Mesenchymal stem cell (in vitro differentiated cells and primary cell): ENCODE results near the gene PSTPIP2.
A peak's percentile ranks its signal among the peaks of the same experiment; 100 is the strongest.

Experiments
- DNase-seq: peaks from one replicate; pipeline ENCODE4 v3.0.0-alpha.2; 2013
- H2AFZ ChIP-seq: one replicate; pipeline ENCODE4 v1.6.1; 2013; ENCODE audit warnings: low read depth, mild to moderate bottlenecking, control low read depth, inconsistent platforms, low read length, moderate library complexity
- H2AK5ac ChIP-seq: 2 replicates; pipeline ENCODE4 v1.6.1; 2013; ENCODE audit warnings: low read length, moderate library complexity, mild to moderate bottlenecking, inconsistent platforms; ENCODE audit not compliant: severe bottlenecking
- H2BK120ac ChIP-seq: one replicate; pipeline ENCODE4 v1.6.1; 2013; ENCODE audit warnings: low read depth, mild to moderate bottlenecking, inconsistent platforms, low read length, moderate library complexity
- H2BK12ac ChIP-seq, 2 experiments: one replicate each; pipeline ENCODE4 v1.6.1; 2013; ENCODE audit warnings: inconsistent platforms in 2 of 2, low read length in 2 of 2, mild to moderate bottlenecking in 2 of 2, moderate library complexity in 2 of 2, control low read depth in 1 of 2
- H2BK15ac ChIP-seq: one replicate; pipeline ENCODE4 v1.6.1; 2013; ENCODE audit warnings: mild to moderate bottlenecking, low read depth, inconsistent platforms; ENCODE audit not compliant: poor library complexity, severe bottlenecking
- H2BK5ac ChIP-seq: 2 replicates; pipeline ENCODE4 v1.6.1; 2013; ENCODE audit warnings: low read depth, mild to moderate bottlenecking, low read length, control low read depth, inconsistent platforms; ENCODE audit not compliant: poor library complexity, severe bottlenecking
- H3K14ac ChIP-seq, 2 experiments: one replicate each; pipeline ENCODE4 v1.6.1; 2013; ENCODE audit warnings: inconsistent platforms in 2 of 2, low read length in 2 of 2, control low read depth in 1 of 2, mild to moderate bottlenecking in 1 of 2, moderate library complexity in 1 of 2
- H3K18ac ChIP-seq, 2 experiments: one replicate each; pipeline ENCODE4 v1.6.1; 2013; ENCODE audit warnings: inconsistent platforms in 2 of 2, low read length in 2 of 2, control low read depth in 1 of 2, low read depth in 1 of 2, mild to moderate bottlenecking in 1 of 2
- H3K23ac ChIP-seq, 2 experiments: one replicate each; pipeline ENCODE4 v1.6.1; 2013; ENCODE audit warnings: inconsistent platforms in 2 of 2, low read length in 2 of 2, mild to moderate bottlenecking in 2 of 2, moderate library complexity in 2 of 2, control low read depth in 1 of 2
- H3K27ac ChIP-seq: 2 replicates; pipeline ENCODE4 v1.5.1; 2013; ENCODE audit warnings: mild to moderate bottlenecking, moderate library complexity, low read length, control low read depth, inconsistent platforms; ENCODE audit not compliant: poor library complexity, severe bottlenecking
- H3K27me3 ChIP-seq, 2 experiments: 2 replicates each; pipeline versions ENCODE4 v1.6.1 to v1.7.0; 2013; ENCODE audit warnings: low read length in 2 of 2, mild to moderate bottlenecking in 2 of 2, moderate library complexity in 2 of 2, control low read depth in 1 of 2, inconsistent platforms in 1 of 2; ENCODE audit not compliant: control insufficient read depth in 1 of 2, insufficient read depth in 1 of 2
- H3K36me3 ChIP-seq, 2 experiments: 2 replicates each; pipeline versions ENCODE4 v1.6.1 to v1.7.0; 2013; ENCODE audit warnings: low read length in 2 of 2, control low read depth in 1 of 2, inconsistent platforms in 1 of 2, low read depth in 1 of 2, mild to moderate bottlenecking in 1 of 2; ENCODE audit not compliant: insufficient read depth in 2 of 2, control insufficient read depth in 1 of 2
- H3K4ac ChIP-seq, 2 experiments: one replicate each; pipeline ENCODE4 v1.6.1; 2013; ENCODE audit warnings: inconsistent platforms in 2 of 2, low read length in 2 of 2, mild to moderate bottlenecking in 2 of 2, moderate library complexity in 2 of 2, control low read depth in 1 of 2, low read depth in 1 of 2
- H3K4me1 ChIP-seq: 2 replicates; pipeline ENCODE4 v1.6.1; 2013; ENCODE audit warnings: low read depth, low read length, control low read depth; ENCODE audit not compliant: control insufficient read depth, insufficient read depth
- H3K4me2 ChIP-seq: 2 replicates; pipeline ENCODE4 v1.6.1; 2013; ENCODE audit warnings: low read length, mild to moderate bottlenecking, inconsistent platforms; ENCODE audit not compliant: poor library complexity, severe bottlenecking
- H3K4me3 ChIP-seq, 2 experiments: 2 replicates each; pipeline versions ENCODE4 v1.5.1 to v1.7.0; 2013; ENCODE audit warnings: low read length in 2 of 2, mild to moderate bottlenecking in 2 of 2, control low read depth in 1 of 2, low read depth in 1 of 2; ENCODE audit not compliant: insufficient read depth in 1 of 2
- H3K79me1 ChIP-seq: replicated peaks from 2 replicates; pipeline ENCODE4 v1.6.1; 2013; ENCODE audit warnings: mild to moderate bottlenecking, control low read depth, low read length, inconsistent platforms; ENCODE audit not compliant: poor library complexity, severe bottlenecking
- H3K9ac ChIP-seq: 2 replicates; pipeline ENCODE4 v1.7.0; 2013; ENCODE audit warnings: mild to moderate bottlenecking, low read length, moderate library complexity
- H3K9me3 ChIP-seq: 2 replicates; pipeline ENCODE4 v1.7.0; 2013; ENCODE audit warnings: mild to moderate bottlenecking, low read length; ENCODE audit not compliant: control insufficient read depth
- H4K8ac ChIP-seq: one replicate; pipeline ENCODE4 v1.6.1; 2013; ENCODE audit warnings: inconsistent platforms, mild to moderate bottlenecking, low read length, moderate library complexity
- H4K91ac ChIP-seq: one replicate; pipeline ENCODE4 v1.6.1; 2013; ENCODE audit warnings: mild to moderate bottlenecking, low read length, inconsistent platforms
- WGBS: methylation state at CpG from one replicate; pipeline ENCODE4 v1.1.7; 2013; ENCODE audit warnings: mixed read lengths; 5-methylcytosine and 5-hydroxymethylcytosine counted together

Gene PSTPIP2

DNA sequence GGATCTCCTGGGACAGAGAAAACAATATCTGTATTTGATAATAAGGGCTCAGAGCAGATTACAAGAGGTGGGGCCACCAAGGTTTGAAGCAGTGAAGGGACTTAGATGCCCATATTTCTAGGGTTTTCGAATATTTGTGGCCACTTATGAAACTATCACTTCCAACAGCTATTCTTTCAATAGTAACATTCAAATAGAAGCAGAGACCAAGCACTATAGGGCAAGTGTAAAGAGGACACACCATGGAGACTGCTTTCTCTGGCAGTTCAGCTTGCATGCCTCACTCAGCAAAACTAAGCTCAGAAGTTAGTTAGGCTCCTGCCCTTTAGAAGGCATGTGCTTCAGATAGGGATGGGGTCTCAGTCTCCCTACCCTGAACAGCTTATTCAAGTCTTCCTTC is 10.3 kb downstream of the PSTPIP2 start:
- H3K14ac ChIP-seq, result no peak overlapping the region
- no peak overlapping the region for H2BK120ac ChIP-seq
- H2AFZ ChIP-seq, result no peak overlapping the region
- H4K8ac ChIP-seq, result no peak overlapping the region
- no peak overlapping the region for H3K23ac ChIP-seq
- H2AK5ac ChIP-seq, result no peak overlapping the region
- no peak overlapping the region for H3K4me2 ChIP-seq
- DNase-seq, result no peak
- WGBS, result no CpG with 5 or more reads among the region's 1 CpG
- H3K27me3 ChIP-seq, result no peaks in the 10 kb centered on the region
- no peak overlapping the region for H3K4me3 ChIP-seq
- no peak overlapping the region for H4K91ac ChIP-seq
- H3K27ac ChIP-seq, result no peak overlapping the region
- no peak overlapping the region for H2BK15ac ChIP-seq
- no peak overlapping the region for H2BK12ac ChIP-seq
- peaks cover 1% of the 10 kb centered on the region for H3K4me1 ChIP-seq
- no peaks in the 10 kb centered on the region for H3K9me3 ChIP-seq
- H3K4ac ChIP-seq, result no peak overlapping the region
- no peak overlapping the region for H2BK5ac ChIP-seq
- H3K36me3 ChIP-seq, result peaks cover 3 to 4% of the 10 kb centered on the region in 2 experiments
- H3K79me1 ChIP-seq, result peaks cover 28% of the 10 kb centered on the region
- no peak overlapping the region for H3K18ac ChIP-seq
- H3K9ac ChIP-seq, result no peak overlapping the region

GRCh38 chr18:46061387-46061786 is 10.7 kb downstream of the PSTPIP2 start:
- Histone ChIP-seq H3K9ac (no peak overlapping the region), H3K14ac (no peak overlapping the region), H3K4me2 (no peak overlapping the region), H2BK12ac (no peak overlapping the region), H4K91ac (no peak overlapping the region), H3K4me3 (no peak overlapping the region), H3K4me1 (peaks cover 1% of the 10 kb centered on the region), H3K27ac (no peak overlapping the region), H3K23ac (no peak overlapping the region), H3K9me3 (no peaks in the 10 kb centered on the region), H2AK5ac (no peak overlapping the region), H3K79me1 (peaks cover 27% of the 10 kb centered on the region), H3K27me3 (no peaks in the 10 kb centered on the region), H2BK5ac (no peak overlapping the region), H4K8ac (no peak overlapping the region), H3K4ac (no peak overlapping the region), H3K18ac (no peak overlapping the region), H2AFZ (no peak overlapping the region), H2BK15ac (no peak overlapping the region), H3K36me3 (peaks cover 1 to 4% of the 10 kb centered on the region in 2 experiments), H2BK120ac (no peak overlapping the region)
- 87% methylated on average over 3 of the region's 3 CpGs for WGBS
- DNase-seq, result no peak

GRCh38 chr18:46060359-46060841 is 11.7 kb downstream of the PSTPIP2 start:
- no peaks in the 10 kb centered on the region for H3K36me3 ChIP-seq
- H2BK12ac ChIP-seq, result no peak overlapping the region
- no peaks in the 10 kb centered on the region for H3K9me3 ChIP-seq
- no peak overlapping the region for H2BK120ac ChIP-seq
- no peak overlapping the region for H2AFZ ChIP-seq
- H2BK5ac ChIP-seq, result no peak overlapping the region
- no peak overlapping the region for H4K8ac ChIP-seq
- H3K27me3 ChIP-seq, result no peaks in the 10 kb centered on the region
- H2BK15ac ChIP-seq, result no peak overlapping the region
- no peak for DNase-seq
- peaks cover 3% of the 10 kb centered on the region for H3K4me1 ChIP-seq
- H3K23ac ChIP-seq, result no peak overlapping the region
- no peak overlapping the region for H3K4me2 ChIP-seq
- H3K14ac ChIP-seq, result no peak overlapping the region
- no peak overlapping the region for H3K27ac ChIP-seq
- no peak overlapping the region for H3K9ac ChIP-seq
- WGBS, result 95% methylated on average over 3 of the region's 3 CpGs
- H3K4me3 ChIP-seq, result no peak overlapping the region
- no peak overlapping the region for H3K4ac ChIP-seq
- peaks cover 30% of the 10 kb centered on the region for H3K79me1 ChIP-seq
- H3K18ac ChIP-seq, result no peak overlapping the region
- no peak overlapping the region for H4K91ac ChIP-seq
- H2AK5ac ChIP-seq, result no peak overlapping the region

DNA sequence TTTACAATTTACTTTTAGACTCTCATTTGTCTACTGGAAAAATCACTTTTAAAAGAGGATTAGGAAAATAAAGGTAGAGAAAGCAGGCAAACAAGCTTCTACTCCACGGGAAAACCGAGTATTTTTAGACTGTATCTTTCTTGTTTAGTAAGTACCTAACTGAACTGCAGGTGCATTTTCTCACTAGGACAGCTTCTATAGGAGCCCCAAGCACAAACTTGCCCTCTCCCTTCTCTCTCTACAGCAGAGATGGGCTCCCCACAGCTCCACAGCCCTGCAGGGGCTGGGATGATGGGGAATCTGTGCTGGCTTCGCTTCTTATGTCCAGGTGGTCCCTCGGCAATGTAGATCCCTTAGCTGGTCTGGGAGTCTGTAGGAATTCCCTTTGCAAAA is 16.2 kb downstream of the PSTPIP2 start:
- Histone ChIP-seq H3K79me1 (peaks cover 24% of the 10 kb centered on the region), H4K8ac (no peak overlapping the region), H3K27ac (no peak overlapping the region), H3K4me3 (no peak overlapping the region), H3K27me3 (no peaks in the 10 kb centered on the region), H2AFZ (no peak overlapping the region), H3K18ac (no peak overlapping the region), H3K23ac (no peak overlapping the region), H2BK12ac (no peak overlapping the region), H2BK120ac (no peak overlapping the region), H4K91ac (no peak overlapping the region), H3K4me2 (no peak overlapping the region), H3K4ac (no peak overlapping the region), H3K9ac (no peak overlapping the region), H3K36me3 (no peaks in the 10 kb centered on the region), H2BK5ac (no peak overlapping the region), H2AK5ac (peak overlapping the region; percentile 58), H3K4me1 (peaks cover 11% of the 10 kb centered on the region), H3K9me3 (no peaks in the 10 kb centered on the region), H3K14ac (no peak overlapping the region), H2BK15ac (no peak overlapping the region)
- DNase-seq, result no peak
- WGBS, result 93% methylated on average over 4 of the region's 4 CpGs
